SU-DHL-6 (cell line): ENCODE measurements around the gene RPL10A.

Source experiments
- H2AFZ ChIP-seq: fragments of 200-600 bp; sonication (generic); 2 replicates; pipeline ENCODE4 v1.6.1; 2014; ENCODE audit warnings: low read depth, mild to moderate bottlenecking, moderate library complexity, mixed read lengths, antibody characterized with exemption, low read length; ENCODE audit not compliant: severe bottlenecking
- H3F3A ChIP-seq: fragments of 200-600 bp; shearing (Covaris generic); 2 replicates; pipeline ENCODE4 v1.6.0; 2016; ENCODE audit warnings: antibody characterized with exemption, mild to moderate bottlenecking; ENCODE audit not compliant: insufficient read depth
- H3K27ac ChIP-seq: fragments of 200-600 bp; sonication (generic); 2 replicates; pipeline ENCODE4 v1.5.1; 2016; ENCODE audit warnings: low read depth, mild to moderate bottlenecking, low read length, moderate library complexity, mixed read lengths
- H3K27me3 ChIP-seq: fragments of 200-600 bp; sonication (generic), shearing (Covaris generic); 2 replicates; pipeline ENCODE4 v1.6.0; 2014; ENCODE audit warnings: mild to moderate bottlenecking, low read length
- H3K36me3 ChIP-seq: fragments of 200-600 bp; sonication (generic); 2 replicates; pipeline ENCODE4 v1.6.1; 2014; ENCODE audit warnings: mild to moderate bottlenecking, low read length, mixed read lengths
- H3K4me2 ChIP-seq: fragments of 300-600, 200-600 bp; shearing (Covaris generic), sonication (generic); 2 replicates; pipeline ENCODE4 v1.6.0; 2014; ENCODE audit warnings: low read length, low read depth, mild to moderate bottlenecking; ENCODE audit not compliant: poor library complexity, severe bottlenecking
- H3K4me3 ChIP-seq: fragments of 200-600 bp; sonication (generic); 2 replicates; pipeline ENCODE4 v1.5.1; 2014; ENCODE audit warnings: antibody characterized with exemption, low read length, mild to moderate bottlenecking, mixed read lengths; ENCODE audit not compliant: insufficient read depth, poor library complexity, severe bottlenecking
- H3K79me2 ChIP-seq: fragments of 200-600 bp; sonication (generic); 2 replicates; pipeline ENCODE4 v1.6.1; 2014; ENCODE audit warnings: mild to moderate bottlenecking, low read length, moderate library complexity; ENCODE audit not compliant: insufficient read depth
- H3K9ac ChIP-seq: fragments of 200-600 bp; sonication (generic); 2 replicates; pipeline ENCODE4 v1.7.0; 2014; ENCODE audit warnings: mild to moderate bottlenecking, low read length
- H3K9me2 ChIP-seq: fragments of 200-600 bp; sonication (generic); replicated peaks from 2 replicates; pipeline ENCODE4 v1.6.1; 2014; ENCODE audit warnings: low read length; ENCODE audit not compliant: insufficient read depth
- H3K9me3 ChIP-seq: fragments of 200-600 bp; sonication (generic); 2 replicates; pipeline ENCODE4 v1.6.1; 2014; ENCODE audit warnings: low read length, mixed read lengths; ENCODE audit not compliant: insufficient read depth
- H4K20me1 ChIP-seq: fragments of 200-600 bp; sonication (generic); 2 replicates; pipeline ENCODE4 v1.6.1; 2014; ENCODE audit warnings: low read depth, mild to moderate bottlenecking, antibody characterized with exemption, low read length, moderate library complexity, mixed read lengths
- EZH2phosphoT487 ChIP-seq: fragments of 200-600 bp; sonication (generic), shearing (Covaris generic); conservative IDR thresholded peaks from 2 replicates; pipeline ENCODE4 v1.6.1; 2018; ENCODE audit warnings: mild to moderate bottlenecking, antibody characterized with exemption, low read length, moderate library complexity, mixed read lengths
- TF ChIP-seq, protein P1 (sequence below): fragments of 200-600 bp; sonication (generic); IDR thresholded peaks from one replicate; pipeline ENCODE4 v1.5.1; 2017; ENCODE audit warnings: antibody characterized with exemption, mild to moderate bottlenecking, low read length, moderate library complexity; ENCODE audit not compliant: insufficient read depth, poor library complexity, severe bottlenecking

RPL10A gene

DNA sequence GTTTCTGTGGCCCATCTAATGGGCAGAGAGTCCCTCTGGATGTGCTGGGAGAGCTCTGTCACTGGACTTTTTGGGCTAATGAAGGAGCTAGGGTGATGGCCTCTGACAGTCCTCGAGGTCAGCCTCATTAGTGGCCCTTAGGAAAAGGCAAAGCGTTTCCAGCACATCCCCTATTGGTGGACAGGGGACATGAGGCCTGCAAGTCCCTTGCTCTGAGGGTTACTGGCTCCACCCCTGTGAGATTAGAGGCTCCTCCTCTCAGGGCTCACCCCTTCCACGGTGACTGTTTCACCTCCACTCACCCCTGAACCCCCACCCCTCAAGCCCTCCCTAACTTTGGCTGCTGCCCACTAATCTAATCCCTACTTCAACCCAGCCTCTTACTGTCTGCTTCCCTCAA, 28.9 kb upstream of the RPL10A start:
- Histone ChIP-seq H3K27ac (no peak overlapping the region), H3K9me2 (no peaks in the 10 kb centered on the region), H2AFZ (no peak overlapping the region), H4K20me1 (no peaks in the 10 kb centered on the region), H3K79me2 (no peaks in the 10 kb centered on the region), H3F3A (no peaks in the 10 kb centered on the region), H3K27me3 (no peaks in the 10 kb centered on the region), H3K36me3 (no peaks in the 10 kb centered on the region), H3K4me2 (no peak overlapping the region), H3K9me3 (no peaks in the 10 kb centered on the region), H3K9ac (no peak overlapping the region), H3K4me3 (no peak overlapping the region)
- TF ChIP-seq, protein P1, sequence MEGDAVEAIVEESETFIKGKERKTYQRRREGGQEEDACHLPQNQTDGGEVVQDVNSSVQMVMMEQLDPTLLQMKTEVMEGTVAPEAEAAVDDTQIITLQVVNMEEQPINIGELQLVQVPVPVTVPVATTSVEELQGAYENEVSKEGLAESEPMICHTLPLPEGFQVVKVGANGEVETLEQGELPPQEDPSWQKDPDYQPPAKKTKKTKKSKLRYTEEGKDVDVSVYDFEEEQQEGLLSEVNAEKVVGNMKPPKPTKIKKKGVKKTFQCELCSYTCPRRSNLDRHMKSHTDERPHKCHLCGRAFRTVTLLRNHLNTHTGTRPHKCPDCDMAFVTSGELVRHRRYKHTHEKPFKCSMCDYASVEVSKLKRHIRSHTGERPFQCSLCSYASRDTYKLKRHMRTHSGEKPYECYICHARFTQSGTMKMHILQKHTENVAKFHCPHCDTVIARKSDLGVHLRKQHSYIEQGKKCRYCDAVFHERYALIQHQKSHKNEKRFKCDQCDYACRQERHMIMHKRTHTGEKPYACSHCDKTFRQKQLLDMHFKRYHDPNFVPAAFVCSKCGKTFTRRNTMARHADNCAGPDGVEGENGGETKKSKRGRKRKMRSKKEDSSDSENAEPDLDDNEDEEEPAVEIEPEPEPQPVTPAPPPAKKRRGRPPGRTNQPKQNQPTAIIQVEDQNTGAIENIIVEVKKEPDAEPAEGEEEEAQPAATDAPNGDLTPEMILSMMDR = no peak
- TF ChIP-seq EZH2phosphoT487 = no peak

DNA sequence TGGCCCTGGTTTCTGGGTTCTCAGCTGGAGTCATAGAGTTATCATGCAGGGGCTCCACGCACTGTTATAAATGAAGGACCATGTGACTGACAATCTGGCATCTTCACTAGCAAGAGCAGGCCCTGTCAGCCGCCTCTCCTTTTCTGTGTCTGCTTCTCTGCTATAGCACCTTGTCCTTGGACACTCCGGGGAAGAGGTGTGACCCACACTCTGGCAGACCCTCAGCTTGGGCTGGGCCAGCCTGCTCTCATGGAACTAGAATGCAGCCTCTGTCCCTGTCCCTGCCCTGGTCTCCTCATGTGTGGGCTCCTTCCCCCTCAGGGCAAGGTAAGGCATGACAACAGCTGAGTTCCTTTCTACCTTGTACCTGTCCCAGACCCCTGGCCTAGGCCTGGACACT, 27.0 kb upstream of the RPL10A start:
- Histone ChIP-seq H3K9me3 (no peaks in the 10 kb centered on the region), H3K79me2 (no peaks in the 10 kb centered on the region), H3K36me3 (no peaks in the 10 kb centered on the region), H3K4me3 (no peak overlapping the region), H3K9me2 (no peaks in the 10 kb centered on the region), H2AFZ (no peak overlapping the region), H3K27ac (no peak overlapping the region), H3K9ac (no peak overlapping the region), H3F3A (no peaks in the 10 kb centered on the region), H3K27me3 (no peaks in the 10 kb centered on the region), H3K4me2 (no peak overlapping the region), H4K20me1 (no peaks in the 10 kb centered on the region)
- TF ChIP-seq EZH2phosphoT487 = no peak
- TF ChIP-seq, protein P1 = no peak

DNA sequence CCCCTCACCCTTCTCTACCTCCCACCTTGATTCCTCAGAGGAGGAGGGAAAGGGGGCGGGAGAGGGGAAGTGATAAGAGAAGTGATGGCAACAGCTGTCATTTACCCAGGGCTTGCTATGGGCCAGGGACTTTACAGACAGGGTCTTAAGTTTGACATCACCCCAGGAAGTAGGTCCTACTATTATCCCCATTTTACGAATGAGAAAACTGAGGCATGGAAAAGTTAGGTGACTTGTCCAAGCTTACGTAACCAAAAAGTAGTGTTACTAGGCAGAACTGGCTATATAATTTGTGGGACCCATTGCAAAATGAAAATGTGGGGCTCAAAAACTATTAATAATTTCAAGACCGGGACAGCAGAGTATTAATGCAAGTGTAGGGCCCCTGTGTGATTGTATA, 26.6 kb upstream of the RPL10A start:
- TF ChIP-seq, protein P1 = no peak
- TF ChIP-seq EZH2phosphoT487 = no peak
- no peak overlapping the region for H3K9ac ChIP-seq
- H3K9me2 ChIP-seq = no peaks in the 10 kb centered on the region
- no peak overlapping the region for H3K4me3 ChIP-seq
- H3K9me3 ChIP-seq = no peaks in the 10 kb centered on the region
- no peak overlapping the region for H3K27ac ChIP-seq
- no peak overlapping the region for H2AFZ ChIP-seq
- H3K36me3 ChIP-seq = no peaks in the 10 kb centered on the region
- H3K4me2 ChIP-seq = no peak overlapping the region
- H4K20me1 ChIP-seq = no peaks in the 10 kb centered on the region
- no peaks in the 10 kb centered on the region for H3K79me2 ChIP-seq
- H3K27me3 ChIP-seq = no peaks in the 10 kb centered on the region
- H3F3A ChIP-seq = no peaks in the 10 kb centered on the region
